HG03469 (cell line): ENCODE measurements around the gene FIGNL2.
"Not testable (repeated sequence)": the region's sequence is repeated elsewhere in the genome, so short reads cannot be mapped to it uniquely, and the experiment has no call there.

Source experiments
- ATAC-seq: cut with Tn5 transposase; IDR thresholded peaks from one replicate; pipeline ENCODE4 v1.9.1; 2021; ENCODE audit warnings: mild to moderate bottlenecking, moderate library complexity, moderate number of reproducible peaks; ENCODE audit not compliant: unreplicated experiment

Gene FIGNL2

GRCh38 chr12:51836827-51837173 is 11.7 kb downstream of the FIGNL2 start:
- ATAC-seq: no peak

DNA sequence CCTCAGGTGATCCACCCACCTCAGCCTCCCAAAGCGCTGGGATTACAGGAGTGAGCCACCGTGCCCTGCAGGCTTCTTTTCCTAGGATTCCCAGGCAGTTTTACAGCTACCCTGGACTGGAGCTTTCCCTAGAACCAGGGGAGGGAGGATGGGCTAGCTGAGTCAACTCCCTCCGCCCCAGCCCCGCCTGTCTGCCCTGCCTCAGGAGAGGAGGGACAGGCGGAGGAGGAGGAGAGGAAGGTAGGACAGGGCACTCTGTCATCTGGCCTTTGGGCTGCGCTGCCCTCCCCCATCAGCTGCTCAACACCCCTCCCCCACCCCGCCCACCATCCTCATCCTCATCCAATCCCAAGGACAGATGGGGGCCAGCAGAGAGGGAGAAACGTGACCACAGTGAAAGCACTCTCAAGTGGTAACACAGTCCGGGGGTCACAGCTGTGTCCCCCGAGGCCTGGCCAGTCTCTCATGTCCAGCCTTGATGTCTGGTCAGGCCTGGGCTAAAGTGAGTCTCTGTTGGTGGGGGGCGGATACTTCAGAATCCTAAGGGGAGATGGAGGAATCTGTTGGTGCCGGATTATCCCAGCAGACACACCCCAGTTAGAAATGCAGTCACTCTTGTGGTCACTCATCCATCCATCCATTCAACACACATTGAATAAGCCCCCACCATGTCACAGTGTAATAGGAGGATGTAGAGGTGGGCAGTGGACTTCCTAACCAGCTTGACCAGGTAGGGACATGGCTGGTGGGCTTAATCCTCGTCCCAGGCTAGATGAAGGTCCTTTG is 12.3 kb downstream of the FIGNL2 start:
- ATAC-seq: no peak

- no peak for ATAC-seq
Measured at GRCh38 chr12:51834411-51834810, 14.1 kb downstream of the FIGNL2 start.

GRCh38 chr12:51833448-51834227 is 14.9 kb downstream of the FIGNL2 start:
- no peak for ATAC-seq

DNA sequence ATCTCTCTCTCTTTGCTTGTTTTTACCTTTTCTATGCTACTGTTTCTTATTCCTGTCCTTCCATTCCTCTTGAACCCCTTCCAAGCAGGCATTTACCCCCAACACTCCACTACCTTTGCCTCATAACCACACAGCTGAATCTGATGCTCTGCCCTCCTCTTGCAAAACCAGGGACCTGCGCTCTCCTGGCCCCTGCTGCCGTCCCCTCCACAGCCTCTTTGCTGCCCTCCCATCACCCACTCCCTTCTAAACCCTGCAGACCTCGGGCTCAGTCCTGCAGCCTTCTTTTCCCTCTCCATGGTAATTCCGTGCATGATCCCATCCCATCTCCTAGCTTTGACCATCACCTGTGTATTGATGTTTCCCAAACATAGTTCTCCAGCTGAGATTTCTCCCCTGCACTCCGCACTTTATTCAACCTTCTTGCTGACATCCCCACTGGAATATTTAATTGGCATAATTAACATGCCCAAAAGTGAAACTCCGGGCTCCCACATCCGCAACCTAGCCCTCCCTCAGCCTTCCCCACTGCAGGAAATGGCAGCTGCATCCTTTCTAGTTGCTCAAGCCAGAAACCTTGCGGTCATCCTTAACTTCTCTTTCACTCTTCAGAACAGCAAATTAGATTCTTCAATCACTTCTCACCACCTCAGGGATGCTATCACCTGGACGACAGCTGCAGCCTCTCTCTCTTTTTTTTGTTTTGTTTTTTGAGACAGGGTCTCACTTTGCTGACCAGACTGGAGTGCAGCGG is 16.0 kb downstream of the FIGNL2 start:
- no peak for ATAC-seq

GRCh38 chr12:51831817-51832216 is 16.7 kb downstream of the FIGNL2 start:
- ATAC-seq: not testable (repeated sequence)

GRCh38 chr12:51829641-51830040 is 18.9 kb downstream of the FIGNL2 start:
- ATAC-seq: no peak

- ATAC-seq: no peak
Measured at GRCh38 chr12:51829011-51829481, 19.5 kb downstream of the FIGNL2 start.

- ATAC-seq: no peak
Measured at GRCh38 chr12:51827925-51828818, 20.3 kb downstream of the FIGNL2 start.

- ATAC-seq: no peak
Measured at GRCh38 chr12:51826881-51827280, 21.6 kb downstream of the FIGNL2 start.

- ATAC-seq: no peak
Measured at GRCh38 chr12:51825216-51825615, 23.3 kb downstream of the FIGNL2 start.

- no peak for ATAC-seq
Measured at GRCh38 chr12:51823875-51824565, 24.5 kb downstream of the FIGNL2 start.

GRCh38 chr12:51822956-51823355 is 25.6 kb downstream of the FIGNL2 start:
- no peak for ATAC-seq

GRCh38 chr12:51822261-51822616 is 26.3 kb downstream of the FIGNL2 start:
- ATAC-seq: no peak

DNA sequence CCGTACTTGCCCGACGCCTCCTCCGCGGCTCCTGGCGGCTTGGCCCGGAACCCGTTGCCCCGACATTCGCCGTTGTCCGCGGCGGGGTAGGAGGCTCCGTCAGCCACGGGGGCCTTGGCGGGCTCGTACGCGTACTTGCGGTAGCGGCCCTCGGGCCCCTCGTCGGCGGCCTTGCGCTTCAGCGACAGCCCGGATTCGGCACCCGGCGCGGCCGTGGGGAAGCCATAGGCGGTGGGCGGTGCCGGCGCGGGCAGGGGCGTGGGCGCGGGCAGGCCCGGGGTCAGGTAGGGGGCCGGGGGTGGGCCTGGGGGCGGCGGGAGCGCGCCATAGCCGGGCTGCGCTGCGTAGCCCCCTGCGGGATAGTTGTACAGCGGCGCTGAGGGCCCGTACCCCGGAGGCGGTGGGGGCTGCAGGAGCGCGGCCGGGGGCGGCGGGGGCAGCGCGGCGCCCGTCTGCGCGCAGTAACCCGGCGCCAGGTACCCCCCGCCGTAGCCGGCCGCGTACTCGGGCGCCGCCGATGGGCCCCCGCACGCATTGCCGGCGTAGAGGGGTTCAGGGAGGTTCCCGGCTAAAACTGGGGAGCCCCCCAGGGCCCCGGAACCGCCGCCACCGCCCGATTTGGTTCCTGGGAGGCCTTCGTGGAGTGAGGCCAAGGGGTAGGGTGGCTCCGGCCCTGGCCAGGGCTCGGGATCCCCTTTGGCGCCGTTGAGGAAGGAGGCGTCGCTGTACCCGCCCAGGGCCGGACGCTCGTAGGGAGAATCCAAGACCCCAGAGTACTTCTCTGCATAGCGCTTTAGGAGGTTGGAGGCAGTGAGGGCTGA is 26.9 kb downstream of the FIGNL2 start:
- ATAC-seq: no peak

- no peak for ATAC-seq
Measured at GRCh38 chr12:51820526-51821439, 27.7 kb downstream of the FIGNL2 start.

DNA sequence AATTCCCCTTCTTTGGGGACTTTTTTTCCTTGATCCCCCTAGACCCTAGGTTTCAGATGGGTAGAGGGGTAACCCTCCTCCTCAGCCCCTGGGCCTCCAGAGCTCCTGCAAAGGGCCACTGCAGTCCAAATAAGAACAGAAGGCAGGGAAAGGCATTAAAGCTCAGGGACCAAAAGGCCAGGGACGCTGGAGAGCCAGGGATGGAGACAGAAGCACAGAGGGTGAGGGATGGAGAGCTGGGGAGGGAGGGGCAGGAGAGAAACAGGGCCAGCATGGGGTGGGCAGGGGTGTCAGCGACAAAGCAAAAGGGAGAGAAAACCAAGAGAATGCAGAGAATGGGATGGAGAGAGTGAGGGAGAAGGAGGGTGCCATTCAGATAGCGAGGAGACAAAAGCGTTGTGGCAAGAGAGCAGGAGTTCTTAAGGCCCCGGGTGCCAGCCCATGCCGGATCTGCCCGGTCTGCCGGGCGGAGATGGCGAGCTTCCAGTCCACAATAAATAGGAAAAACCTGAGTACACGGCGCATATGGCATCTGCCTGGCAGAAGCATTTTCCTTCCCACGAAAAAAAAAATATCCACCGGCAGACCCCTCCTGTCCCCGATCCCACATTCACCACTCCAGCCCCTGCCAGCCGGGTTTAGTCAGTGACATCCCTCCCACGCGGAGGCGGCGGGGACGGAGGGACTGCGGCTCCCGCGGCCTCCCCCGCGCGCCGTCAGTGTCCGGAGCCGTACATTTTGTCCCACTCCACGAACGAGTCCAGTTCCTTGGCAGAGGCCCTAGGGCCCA is 28.6 kb downstream of the FIGNL2 start:
- no peak for ATAC-seq
